Spleen (tissue), 11 donors: ENCODE data around the gene IL1RAPL2. TPM values are rescaled to one million over a fixed set of nuclear protein-coding genes. Genes with fewer than 3 reads are reported as not detected.

Experiments
- DNase-seq: peaks from one replicate; pipeline ENCODE4 v3.0.0-alpha.2; 2020
- H3K27ac ChIP-seq, 8 donors: fragments of 200-600 bp; sonication (generic) in 7 of 8; 1 replicate in 4 of 8; 2 replicates in 4 of 8; pipeline versions ENCODE4 v1.5.0 to v1.8.0; 2016 to 2021; ENCODE audit warnings: inconsistent platforms in 4 of 8, mild to moderate bottlenecking in 4 of 8, moderate library complexity in 1 of 8
- H3K27me3 ChIP-seq, 7 donors: fragments of 200-600 bp; sonication (generic) in 6 of 7; replicated peaks in 1 of 7; 1 replicate in 4 of 7; 2 replicates in 3 of 7; pipeline versions ENCODE4 v1.5.0 to v1.8.0; 2016 to 2021; ENCODE audit warnings: inconsistent platforms in 3 of 7, mild to moderate bottlenecking in 1 of 7
- H3K36me3 ChIP-seq, 6 donors: fragments of 200-600 bp; sonication (generic) in 5 of 6; 1 replicate in 4 of 6; 2 replicates in 2 of 6; pipeline versions ENCODE4 v1.5.0 to v1.8.0; 2016 to 2021; ENCODE audit warnings: inconsistent platforms in 2 of 6
- H3K4me1 ChIP-seq, 6 donors: fragments of 200-600 bp; sonication (generic) in 5 of 6; 1 replicate in 3 of 6; 2 replicates in 3 of 6; pipeline versions ENCODE4 v1.5.0 to v1.8.0; 2016 to 2021; ENCODE audit warnings: inconsistent platforms in 3 of 6
- H3K4me3 ChIP-seq, 8 donors: fragments of 200-600 bp; sonication (generic) in 7 of 8; 1 replicate in 4 of 8; 2 replicates in 4 of 8; pipeline versions ENCODE4 v1.5.0 to v1.8.0; 2016 to 2021; ENCODE audit warnings: inconsistent platforms in 4 of 8, mild to moderate bottlenecking in 4 of 8, moderate library complexity in 2 of 8
- H3K9me3 ChIP-seq, 8 donors: fragments of 200-600 bp; sonication (generic) in 7 of 8; 1 replicate in 4 of 8; 2 replicates in 4 of 8; pipeline versions ENCODE4 v1.5.0 to v1.8.0; 2016 to 2021; ENCODE audit warnings: inconsistent platforms in 4 of 8
- CTCF ChIP-seq, 11 experiments: fragments of 200-600 bp in 7 of 11; fragments of 450-650 bp in 4 of 11; sonication (generic) in 4 of 11; IDR thresholded peaks in 8 of 11; conservative IDR thresholded peaks in 3 of 11; 1 replicate in 7 of 11; 2 replicates in 4 of 11; pipeline versions ENCODE4 v1.4.0 to v1.8.0; 2016 to 2021; ENCODE audit warnings: antibody characterized with exemption in 11 of 11, inconsistent platforms in 4 of 11, mild to moderate bottlenecking in 1 of 11
- POLR2A ChIP-seq, 3 donors: fragments of 450-650 bp; IDR thresholded peaks; one replicate each; pipeline ENCODE4 v1.5.1; 2017; ENCODE audit warnings: antibody characterized with exemption in 3 of 3, mild to moderate bottlenecking in 1 of 3
- POLR2AphosphoS5 ChIP-seq, 3 donors: sonication (generic); formaldehyde crosslinking; IDR thresholded peaks; one replicate each; pipeline ENCODE4 v1.5.1; 2017; ENCODE audit warnings: antibody characterized with exemption in 3 of 3
- WGBS, 5 donors: extraction: QIAGEN DNeasy Blood & Tissue Kit in 3 of 5; methylation state at CpG; one replicate each; pipeline versions ENCODE4 v1.1.5 to v1.1.7; 2013 to 2018; 5-methylcytosine and 5-hydroxymethylcytosine counted together
- intact Hi-C: fragments of 100-400 bp; cut with DNase I; formaldehyde crosslinking; loops from one replicate; pipeline ENCODE4 v1.15.0; 2023; ENCODE audit warnings: low total_unique reads
- polyA plus RNA-seq, 3 donors: library from polyadenylated mRNA; stranded (reverse); fragments of 200-250 nt; gene quantifications; one replicate each; pipeline ENCODE4 v1.2.1, GENCODE V29; 2013
- total RNA-seq, 7 donors: library from RNA; depleted of rRNA in 3 of 7; stranded (reverse); fragments of >200 nt in 3 of 7; fragmentation: NEBNext Ultra II Directional in 4 of 7; extraction: Animal tissue kit (Norgen Biotek cat#: 25700) in 4 of 7; gene quantifications; one replicate each; pipeline versions ENCODE4 v1.1.0 to v1.2.1, GENCODE V29; 2016 to 2021
- donor health status: healthy with polysubstance abuse.
- donor health status: DM: no; HTN: no; CAD: no; lungs with moderate emphysema.
- donor health status: DM: no; HTN: no; CAD: no.
- donor health status: Bipolar disorder and iron deficiency.
- donor health status: healthy.
- donor health status: DM: no; HTN: no; CAD: no.
- donor health status: DM: yes; HTN: yes; CAD: no.

Gene IL1RAPL2
- total and polyA plus RNA-seq, 10 donors, result not detected

- Histone ChIP-seq H3K36me3 (no peaks in the 10 kb centered on the region), H3K4me1 (no peaks in the 10 kb centered on the region), H3K27ac (no peak overlapping the region), H3K9me3 (no peaks in the 10 kb centered on the region), H3K4me3 (no peak overlapping the region), H3K27me3 (no peaks in the 10 kb centered on the region)
- WGBS, 5 donors, result 54 to 79% (median 73%) methylated on average over 1 of the region's 1 CpG
- TF ChIP-seq CTCF (IDR thresholded peaks at IDR 0.05 in 8 of 11, conservative IDR thresholded peaks at IDR 0.05 in 3 of 11) (no peak), POLR2A (IDR thresholded peaks at IDR 0.05) (no peak), POLR2AphosphoS5 (IDR thresholded peaks at IDR 0.05) (no peak)
- intact Hi-C loops, result no loop called here
- no peak for DNase-seq
Measured at GRCh38 chrX:105648732-105649131, 1082.7 kb downstream of the IL1RAPL2 start.

- Histone ChIP-seq H3K36me3 (no peaks in the 10 kb centered on the region), H3K4me3 (no peak overlapping the region), H3K9me3 (no peaks in the 10 kb centered on the region), H3K4me1 (no peaks in the 10 kb centered on the region), H3K27ac (no peak overlapping the region), H3K27me3 (no peaks in the 10 kb centered on the region)
- WGBS, 5 donors, result 42 to 77% (median 58%) methylated on average over 1 of the region's 1 CpG
- TF ChIP-seq POLR2AphosphoS5 (IDR thresholded peaks at IDR 0.05), result no peak
- no peak for TF ChIP-seq POLR2A (IDR thresholded peaks at IDR 0.05)
- no peak for TF ChIP-seq CTCF (IDR thresholded peaks at IDR 0.05 in 8 of 11, conservative IDR thresholded peaks at IDR 0.05 in 3 of 11)
- DNase-seq, result no peak
- intact Hi-C loops, result no loop called here
Measured at GRCh38 chrX:105650577-105650976, 1084.6 kb downstream of the IL1RAPL2 start.

GRCh38 chrX:105650986-105651385 is 1085.0 kb downstream of the IL1RAPL2 start:
- Histone ChIP-seq H3K27me3 (no peaks in the 10 kb centered on the region), H3K4me3 (no peak overlapping the region), H3K9me3 (no peaks in the 10 kb centered on the region), H3K4me1 (no peaks in the 10 kb centered on the region), H3K36me3 (no peaks in the 10 kb centered on the region), H3K27ac (no peak overlapping the region)
- intact Hi-C loops, result no loop called here
- no peak for TF ChIP-seq POLR2A (IDR thresholded peaks at IDR 0.05)
- no peak for TF ChIP-seq CTCF (IDR thresholded peaks at IDR 0.05 in 8 of 11, conservative IDR thresholded peaks at IDR 0.05 in 3 of 11)
- no peak for TF ChIP-seq POLR2AphosphoS5 (IDR thresholded peaks at IDR 0.05)
- 69 to 79% (median 76%) methylated on average over 2 of the region's 2 CpGs for WGBS, 5 donors
- no peak for DNase-seq

- no peaks in the 10 kb centered on the region for H3K36me3 ChIP-seq
- H3K4me3 ChIP-seq, result no peak overlapping the region
- H3K27ac ChIP-seq, result no peak overlapping the region
- WGBS, 5 donors, result 77 to 89% (median 84%) methylated on average over 2 of the region's 2 CpGs
- intact Hi-C loops, result no loop called here
- TF ChIP-seq POLR2AphosphoS5 (IDR thresholded peaks at IDR 0.05) (no peak), CTCF (IDR thresholded peaks at IDR 0.05 in 8 of 11, conservative IDR thresholded peaks at IDR 0.05 in 3 of 11) (no peak), POLR2A (IDR thresholded peaks at IDR 0.05) (no peak)
- H3K9me3 ChIP-seq, result no peaks in the 10 kb centered on the region
- no peaks in the 10 kb centered on the region for H3K4me1 ChIP-seq
- H3K27me3 ChIP-seq, result no peaks in the 10 kb centered on the region
- DNase-seq, result no peak
Measured at GRCh38 chrX:105653891-105654290, 1087.9 kb downstream of the IL1RAPL2 start.
